D341Med (cell line): Measurements from ENCODE around the gene SLC25A5.
"Not testable (repeated sequence)": the region's sequence is repeated elsewhere in the genome, so short reads cannot be mapped to it uniquely, and the experiment has no call there.

ENCODE experiments used
- DNase-seq: peaks from one replicate; pipeline ENCODE4 v3.0.0; 2012; ENCODE audit warnings: low spot score

Gene SLC25A5

DNA sequence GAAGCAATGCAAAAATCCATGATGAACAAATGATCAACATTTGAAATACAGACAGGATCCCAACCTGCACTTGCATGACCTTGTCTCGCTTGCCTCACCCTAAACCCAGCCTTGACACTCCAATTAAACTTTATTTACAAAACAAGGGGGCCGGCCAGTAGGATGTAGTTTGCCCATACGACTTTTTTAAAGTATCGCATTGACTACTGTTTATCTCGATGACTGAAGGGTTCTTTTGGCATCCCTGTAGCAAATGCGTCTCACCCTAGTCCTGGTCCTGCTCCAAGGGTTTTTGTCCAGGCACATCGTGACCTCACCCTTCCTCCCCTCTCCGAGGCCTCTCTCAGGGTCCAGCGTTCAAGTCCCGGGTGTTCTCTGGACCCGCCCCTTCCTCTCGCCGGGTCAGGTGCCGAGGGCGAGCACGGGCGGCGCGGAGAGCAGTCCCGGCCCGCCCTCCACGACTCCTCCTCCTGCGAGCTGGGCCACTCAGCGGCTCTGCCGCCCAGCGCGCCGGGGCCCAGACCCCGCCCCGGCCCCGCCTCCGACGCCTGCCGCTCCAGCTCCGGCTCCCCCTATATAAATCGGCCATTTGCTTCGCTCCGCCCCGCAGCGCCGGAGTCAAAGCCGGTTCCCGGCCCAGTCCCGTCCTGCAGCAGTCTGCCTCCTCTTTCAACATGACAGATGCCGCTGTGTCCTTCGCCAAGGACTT lies at the start of gene SLC25A5:
TSS of gene SLC25A5 (plus strand) at position 603 of the 709 bp plus-strand sequence. CDS start at position 675, 72 bp downstream.
- peak; percentile 89 for DNase-seq

DNA sequence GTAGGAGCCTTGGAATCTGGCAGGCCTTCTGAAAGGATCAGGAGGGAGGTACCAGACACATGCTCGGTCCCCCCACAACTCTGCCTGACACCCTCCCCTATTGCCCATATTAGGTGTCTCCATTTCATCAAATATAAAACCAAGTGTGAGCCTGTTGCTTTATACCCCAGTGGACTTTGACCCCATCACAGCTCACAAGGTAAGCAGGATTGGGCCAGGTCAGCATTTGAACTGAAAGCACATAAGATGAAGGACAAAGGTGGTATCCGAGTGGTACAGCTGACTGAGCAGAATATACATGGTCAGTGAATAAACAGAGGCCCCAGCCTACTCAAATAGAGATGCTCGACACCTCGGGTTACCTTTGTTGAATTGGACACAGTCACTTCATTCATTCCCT lies 49.1 kb upstream of the SLC25A5 start:
- DNase-seq, result no peak

DNA sequence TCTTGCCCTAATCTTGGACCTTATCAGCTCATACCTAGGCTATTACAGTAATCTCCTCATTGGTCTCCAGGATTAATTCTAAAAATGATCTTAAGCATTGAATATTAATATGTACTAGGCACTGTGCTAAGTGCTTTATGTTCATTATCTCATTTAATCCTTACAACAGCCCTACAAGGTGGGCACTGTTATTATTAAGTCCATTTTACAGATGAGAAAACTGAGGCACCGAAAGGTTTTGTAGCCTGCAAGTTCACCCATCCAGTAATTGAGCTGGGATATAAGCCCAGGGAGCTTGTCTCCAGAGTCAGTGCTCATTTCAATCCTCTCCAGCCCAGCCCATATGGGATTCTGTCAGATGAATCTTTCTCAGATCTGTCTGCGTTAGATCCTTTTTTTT lies 48.3 kb upstream of the SLC25A5 start:
- DNase-seq, result no peak

DNA sequence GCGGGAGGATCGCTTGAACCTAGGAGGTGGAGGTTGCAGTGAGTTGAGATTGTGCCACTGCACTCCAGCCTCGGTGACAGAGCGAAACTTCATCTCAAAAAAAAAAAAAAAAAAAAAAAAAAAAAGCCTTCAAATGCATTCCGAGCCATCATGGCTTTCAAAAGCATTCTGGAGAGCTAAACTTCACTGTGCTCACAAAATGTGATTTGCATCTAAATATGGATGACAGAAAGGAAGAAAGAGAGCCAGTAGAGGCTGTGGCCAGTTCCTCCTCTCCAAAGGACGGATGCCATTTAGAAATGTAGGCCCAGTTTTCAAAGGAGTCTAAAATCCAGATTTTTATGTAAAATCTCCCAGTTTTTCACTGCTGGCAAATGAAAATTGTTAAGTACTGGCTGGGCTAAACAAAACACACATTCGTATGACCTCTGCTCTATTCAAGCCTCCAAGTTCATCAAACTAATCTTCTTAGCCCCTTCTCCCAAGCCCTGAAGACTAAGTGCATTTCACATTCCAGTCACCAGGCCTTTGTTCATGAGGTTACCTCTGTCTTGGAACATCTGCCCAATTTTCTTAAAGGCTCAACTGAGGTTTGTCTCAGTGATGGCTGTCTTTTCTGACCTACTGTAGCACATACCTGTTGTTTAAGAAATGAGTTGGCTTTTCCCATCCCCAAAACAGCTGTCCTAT lies 47.1 kb upstream of the SLC25A5 start:
- no peak for DNase-seq

DNA sequence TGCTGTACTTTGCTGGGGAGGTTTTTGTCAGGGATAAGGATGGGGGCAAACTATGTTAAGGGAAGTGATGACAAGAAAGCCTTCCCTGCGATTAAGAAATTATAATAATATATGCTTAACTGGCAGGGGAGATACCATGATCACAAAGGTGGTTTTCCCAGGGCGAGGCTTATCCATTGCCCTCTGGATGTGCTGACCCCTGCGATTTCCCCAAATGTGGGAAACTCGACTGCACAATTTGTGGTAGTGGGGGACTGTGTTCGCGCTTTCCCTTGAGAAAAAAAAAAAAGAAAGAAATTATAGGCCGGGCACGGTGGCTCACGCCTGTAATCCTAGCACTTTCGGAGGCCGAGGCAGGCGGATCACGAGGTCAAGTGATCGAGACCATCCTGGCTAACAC lies 44.6 kb upstream of the SLC25A5 start:
- no peak for DNase-seq

DNA sequence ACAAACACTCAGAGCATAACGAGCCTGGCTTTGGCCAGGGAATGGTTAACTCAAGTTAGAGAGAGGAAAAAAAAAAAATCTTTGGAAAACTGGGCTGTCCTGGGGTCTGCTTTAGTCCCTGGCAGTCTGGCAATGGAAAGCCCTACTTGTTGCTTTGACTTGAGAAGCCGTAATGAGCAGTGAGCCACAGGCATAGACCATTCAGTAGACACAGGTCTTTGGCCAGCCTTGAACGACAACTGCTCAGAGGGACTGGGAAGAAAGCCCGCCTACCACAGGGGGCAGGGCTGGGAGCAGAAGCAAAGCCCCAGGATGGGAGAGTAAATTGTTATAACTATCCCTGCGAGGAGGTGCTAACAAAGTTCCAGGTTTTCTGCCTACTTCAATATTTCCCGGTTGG lies 43.2 kb upstream of the SLC25A5 start:
- DNase-seq, result no peak

DNA sequence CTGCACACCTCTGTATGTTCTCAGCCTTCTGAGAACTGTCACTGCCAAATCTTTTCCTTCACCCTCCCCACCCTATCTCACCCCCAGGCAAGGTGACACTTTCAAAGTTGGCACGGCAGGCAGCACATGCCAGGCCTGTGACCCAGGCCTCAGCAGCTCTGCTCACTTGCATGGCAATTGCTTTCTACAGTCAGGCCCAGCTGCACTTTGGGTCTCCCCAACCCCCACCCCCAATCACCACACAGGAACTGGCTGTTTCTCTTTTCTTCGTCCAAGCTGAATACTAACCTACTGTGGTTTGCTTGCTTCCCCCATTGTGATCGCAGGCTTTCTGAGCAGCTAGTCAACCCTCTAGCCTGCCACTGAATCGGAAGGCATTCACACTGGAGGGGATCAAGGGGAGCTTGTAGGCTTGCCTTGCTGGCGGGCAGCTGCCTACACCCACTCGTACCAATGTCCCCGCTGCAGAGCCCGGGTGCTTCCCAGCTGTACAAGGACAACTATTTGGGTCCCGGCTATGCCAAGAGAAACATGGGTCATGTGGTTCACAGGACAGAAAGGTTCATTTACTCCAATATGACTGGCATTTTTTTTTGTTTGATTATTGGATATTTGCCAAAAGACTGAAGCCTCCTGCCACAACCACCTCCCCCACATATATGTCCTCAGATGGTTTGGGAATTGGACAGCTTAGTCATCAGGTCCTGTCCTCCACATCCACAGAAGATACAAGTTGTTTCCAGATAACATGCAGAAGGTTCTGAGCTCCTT lies 41.0 kb upstream of the SLC25A5 start:
- DNase-seq, result no peak

DNA sequence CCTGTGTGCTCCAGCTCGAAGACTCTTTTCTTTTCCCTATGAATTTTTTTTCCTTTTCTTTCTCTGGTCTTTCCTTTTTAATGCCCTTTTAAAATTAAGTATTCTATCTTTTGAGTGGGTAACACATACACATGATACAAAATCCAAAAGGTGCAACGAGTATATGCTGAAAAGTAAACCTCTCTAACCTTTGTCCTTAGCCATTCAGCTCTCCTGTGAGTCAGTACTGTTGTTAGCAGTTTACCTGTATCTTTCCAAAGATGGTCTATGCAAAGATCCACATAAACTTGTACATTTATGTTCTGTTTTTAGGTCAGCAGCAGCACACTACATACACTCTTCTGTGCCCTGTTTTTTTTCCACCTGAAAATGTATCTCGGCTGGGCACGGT lies 40.5 kb upstream of the SLC25A5 start:
- no peak for DNase-seq

DNA sequence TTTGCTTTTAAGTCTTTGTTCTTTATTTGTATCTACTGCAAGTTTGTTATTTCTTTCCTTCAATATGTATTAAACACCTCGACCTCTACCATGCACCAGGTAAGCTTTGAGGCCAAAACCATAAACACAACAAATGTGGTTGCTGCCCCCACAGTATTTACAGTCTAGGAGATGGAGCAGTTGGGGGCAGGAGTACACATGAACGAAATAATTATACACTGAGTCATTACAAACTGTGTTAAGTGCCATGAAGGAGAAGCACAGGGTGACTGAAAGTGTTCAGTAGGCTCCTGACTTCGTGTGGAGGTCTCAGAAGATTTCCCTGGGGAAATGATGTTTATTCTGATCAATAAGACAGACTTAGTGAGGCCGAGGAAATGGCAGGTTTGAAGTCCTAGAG lies 38.8 kb upstream of the SLC25A5 start:
- no peak for DNase-seq

DNA sequence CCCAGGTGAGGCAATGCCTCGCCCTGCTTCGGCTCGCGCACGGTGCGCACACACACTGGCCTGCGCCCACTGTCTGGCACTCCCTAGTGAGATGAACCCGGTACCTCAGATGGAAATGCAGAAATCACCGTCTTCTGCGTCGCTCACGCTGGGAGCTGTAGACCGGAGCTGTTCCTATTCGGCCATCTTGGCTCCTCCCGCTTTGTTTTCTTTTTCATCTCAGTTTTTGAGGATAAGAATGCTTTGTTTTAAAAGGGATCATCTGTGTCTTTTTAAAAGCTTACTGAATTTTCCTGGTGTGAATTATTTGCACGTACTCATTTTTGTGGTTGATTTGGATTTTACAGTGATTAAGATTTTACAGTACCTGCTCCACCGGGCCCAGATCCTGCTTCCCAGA lies 26.9 kb upstream of the SLC25A5 start:
- DNase-seq, result not testable (repeated sequence)

DNA sequence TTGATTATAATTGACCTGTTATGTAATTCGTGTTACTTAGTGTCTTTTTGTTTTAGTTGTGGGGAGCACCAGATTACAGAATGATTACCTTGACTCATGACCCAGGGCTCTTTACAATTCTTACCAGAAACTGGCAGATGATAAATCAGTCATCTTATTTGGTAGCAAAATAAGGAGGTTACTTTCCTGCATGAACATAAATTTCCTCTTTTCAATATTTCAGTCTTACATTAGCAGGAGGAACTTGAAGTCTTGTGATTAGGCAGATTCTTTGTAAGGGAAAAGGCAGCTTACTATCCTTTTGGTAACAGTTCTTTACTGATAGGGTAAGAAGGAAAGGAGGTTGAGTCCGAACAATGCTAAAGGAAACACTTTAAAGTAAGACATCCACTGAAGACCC lies 26.0 kb upstream of the SLC25A5 start:
- DNase-seq, result no peak

DNA sequence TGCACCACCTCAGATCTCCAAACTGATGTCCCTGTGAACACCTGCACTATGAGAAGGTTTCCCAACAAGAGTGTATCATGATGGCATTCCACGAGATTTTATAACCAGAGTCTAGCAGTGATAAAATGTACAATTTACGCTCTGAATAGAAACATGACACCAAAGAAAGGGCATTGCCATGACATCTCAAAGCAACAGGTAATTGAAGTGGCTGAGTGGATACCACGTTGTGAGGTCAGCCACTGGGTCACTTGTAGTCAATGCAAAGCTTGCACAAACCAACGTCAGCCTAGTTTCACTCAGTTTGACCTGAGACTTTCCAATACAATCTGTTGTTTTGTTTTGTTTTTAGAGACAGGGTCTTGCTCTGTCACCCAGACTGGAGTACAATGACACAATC lies 15.0 kb upstream of the SLC25A5 start:
- DNase-seq, result no peak

DNA sequence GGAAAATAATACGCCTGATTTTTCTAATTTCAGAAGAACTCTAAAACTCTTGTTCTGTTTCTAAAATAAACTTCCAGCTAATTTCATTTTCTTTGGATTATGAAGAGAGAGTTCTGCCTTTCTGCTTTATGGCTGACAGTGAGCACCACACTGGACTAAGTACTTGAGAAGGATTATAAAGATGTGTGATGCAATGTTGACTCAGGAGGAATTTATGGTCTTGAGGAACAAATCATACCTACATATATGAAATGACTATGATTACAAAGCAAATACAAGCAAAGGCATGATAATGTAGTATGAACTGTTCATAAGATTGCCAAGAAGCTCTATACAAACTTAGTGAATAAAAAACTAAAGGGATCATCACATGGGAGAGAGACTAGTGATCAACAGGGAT lies 13.0 kb upstream of the SLC25A5 start:
- no peak for DNase-seq

DNA sequence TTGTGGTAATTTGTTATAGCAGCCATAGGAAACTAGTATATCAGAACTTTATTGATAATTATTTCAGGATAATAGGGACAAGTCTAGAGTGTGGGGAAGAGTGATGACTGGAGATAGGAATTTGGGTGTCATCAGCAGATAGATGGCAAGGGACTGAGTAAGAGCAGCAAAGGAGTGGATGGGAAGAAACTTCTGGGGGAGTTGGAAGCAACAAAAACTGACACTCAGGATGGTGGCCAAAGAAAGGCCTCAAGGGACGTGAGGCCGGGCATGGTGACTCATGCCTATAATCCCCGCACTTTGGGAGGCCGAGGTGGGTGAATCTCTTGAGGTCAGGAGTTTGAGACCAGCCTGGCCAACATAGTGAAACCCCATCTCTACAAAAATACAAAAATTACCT lies 9.1 kb upstream of the SLC25A5 start:
- DNase-seq, result no peak

DNA sequence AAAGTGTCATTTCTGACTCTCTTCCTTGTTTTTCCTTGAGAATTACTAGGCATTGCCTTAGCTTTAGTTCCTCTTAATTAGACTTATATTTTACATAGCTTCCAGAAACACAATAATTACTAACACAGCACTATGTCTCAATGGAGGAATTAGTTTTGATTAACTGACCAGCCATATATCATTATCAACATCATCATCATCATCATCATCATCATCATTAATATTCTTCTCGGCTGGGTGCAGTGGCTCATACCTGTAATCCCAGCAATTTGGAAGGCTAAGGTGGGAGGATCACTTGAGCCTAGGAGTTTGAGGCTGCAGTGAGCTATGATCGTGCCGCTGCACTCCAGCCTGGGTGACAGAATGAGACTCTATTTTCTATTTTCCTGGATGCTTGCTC lies 2.7 kb upstream of the SLC25A5 start:
- DNase-seq, result no peak

DNA sequence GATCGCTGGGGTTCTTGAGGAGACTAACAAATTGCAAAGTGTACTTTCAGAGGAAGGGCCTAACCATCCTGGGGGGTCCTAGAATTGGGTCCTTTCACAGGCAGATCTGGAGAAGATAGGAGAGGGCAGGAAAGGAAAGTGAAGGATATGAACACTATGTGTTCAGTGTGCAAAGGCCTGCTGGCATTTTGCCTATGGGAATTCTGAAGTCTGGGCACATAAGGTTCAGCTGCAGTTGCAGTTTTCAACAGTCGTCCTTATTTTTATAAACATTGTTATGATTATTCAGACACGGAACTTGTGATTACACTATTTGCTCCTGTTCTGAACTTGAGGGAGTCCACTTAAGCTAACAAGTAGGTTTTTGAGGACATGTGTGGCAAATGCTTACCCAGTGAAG lies 1.3 kb upstream of the SLC25A5 start:
- no peak for DNase-seq

DNA sequence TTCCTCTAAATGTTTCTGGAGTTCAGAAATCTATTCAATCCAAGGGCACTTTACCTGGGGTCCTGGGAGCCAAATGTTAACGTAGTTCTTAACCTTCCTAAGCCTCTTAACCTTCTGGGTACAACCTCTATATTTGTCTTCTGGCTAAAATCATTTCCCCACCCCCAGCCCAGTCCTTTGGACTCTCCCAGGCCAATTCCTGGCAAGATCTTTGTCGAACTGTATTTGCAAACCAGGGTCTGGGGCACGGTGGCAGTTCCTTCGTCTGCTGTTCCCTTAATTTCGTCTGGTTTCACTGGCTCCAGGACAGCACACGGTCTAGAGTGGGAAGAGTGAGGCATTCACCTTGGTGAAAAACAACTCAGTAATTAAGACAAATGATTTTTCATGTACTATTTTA lies 811 bp upstream of the SLC25A5 start:
- DNase-seq, result no peak

DNA sequence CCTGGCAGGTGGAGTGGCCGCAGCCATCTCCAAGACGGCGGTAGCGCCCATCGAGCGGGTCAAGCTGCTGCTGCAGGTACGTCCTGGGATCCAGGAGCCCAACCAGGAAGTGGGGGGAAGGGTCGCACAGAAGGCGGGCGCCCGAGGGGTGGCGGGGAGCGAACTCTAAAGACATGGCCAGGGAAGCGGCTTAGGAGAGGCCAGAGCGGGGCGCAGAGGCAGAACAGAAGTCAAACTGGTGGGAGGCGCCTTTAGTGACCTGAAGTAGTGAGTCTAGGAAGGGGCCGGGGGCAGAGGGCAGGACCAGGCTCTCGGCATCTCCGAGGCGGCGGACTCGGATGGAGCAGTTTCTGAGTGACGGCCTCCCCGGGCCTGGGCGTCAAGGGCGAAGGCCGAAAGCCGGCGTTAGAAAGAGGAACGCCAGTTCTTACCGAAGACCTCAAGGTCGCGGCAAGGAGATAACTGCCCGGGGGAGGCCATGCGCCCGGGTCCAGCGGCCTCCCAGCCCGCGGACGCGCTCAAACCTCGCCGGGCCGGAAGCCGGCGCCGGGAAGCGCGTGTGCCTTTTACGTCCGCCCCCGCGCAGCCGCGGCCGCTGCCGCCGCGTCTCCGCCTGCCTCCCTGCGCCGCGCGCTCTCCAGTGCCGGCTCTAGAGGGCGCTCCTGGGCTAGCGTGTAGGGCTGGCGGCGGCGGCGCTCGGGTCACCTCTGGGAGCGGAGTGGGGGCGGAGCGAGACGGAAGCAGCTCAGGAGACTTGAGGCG lies 488 bp downstream of the SLC25A5 start:
- peak; percentile 84 for DNase-seq

DNA sequence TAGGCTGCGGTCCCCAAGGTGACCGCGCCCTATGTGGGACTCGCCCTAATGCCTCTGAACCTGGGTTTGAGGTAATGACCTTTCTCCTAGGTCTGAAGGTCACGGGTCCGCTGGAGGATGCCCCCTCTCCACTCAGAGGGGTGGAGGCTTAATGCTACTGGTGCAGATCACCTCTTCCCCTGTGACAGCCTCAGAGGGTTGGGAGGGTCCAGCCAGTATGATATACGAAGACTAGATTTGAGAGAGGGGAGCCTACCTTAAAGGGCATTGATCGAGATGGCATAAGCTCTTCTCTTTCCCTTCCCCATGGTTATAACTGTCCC lies 1.0 kb downstream of the SLC25A5 start:
- no peak for DNase-seq

DNA sequence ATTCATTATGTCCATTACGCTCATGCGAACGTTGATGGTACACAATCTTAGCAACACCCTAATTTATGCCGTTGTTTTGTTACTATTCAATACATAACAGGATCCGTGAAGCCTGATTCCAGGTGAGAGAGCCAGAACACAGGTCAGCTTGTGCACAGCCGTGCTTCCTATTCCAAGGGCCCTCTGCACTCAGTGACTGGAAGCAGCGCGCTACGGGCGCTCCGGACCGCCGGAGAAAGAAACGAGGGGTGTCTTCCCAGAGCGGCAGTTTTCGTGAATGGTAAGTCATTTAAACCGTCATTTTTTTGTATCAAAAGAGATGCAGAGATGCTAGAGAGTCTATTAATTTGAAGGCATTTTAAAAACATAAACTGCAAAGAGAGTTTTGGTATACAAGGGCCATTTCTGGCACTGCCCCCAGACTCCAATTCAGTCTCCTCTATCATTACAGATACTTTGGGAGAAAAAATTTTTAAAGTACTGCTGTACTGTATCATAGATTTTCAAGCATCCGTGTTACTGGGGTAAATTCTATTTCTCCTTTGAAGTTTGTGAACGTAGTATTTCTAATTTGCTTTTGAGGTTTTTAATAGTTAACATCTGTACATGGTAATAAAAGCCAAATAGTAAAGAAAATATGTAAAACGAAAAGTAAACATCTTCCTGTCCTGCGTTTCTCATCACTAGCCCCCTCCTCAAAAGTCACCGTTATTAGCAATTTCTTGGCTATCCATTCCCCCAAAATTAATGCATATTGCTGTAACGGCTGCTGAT lies 6.6 kb downstream of the SLC25A5 start:
- no peak for DNase-seq

DNA sequence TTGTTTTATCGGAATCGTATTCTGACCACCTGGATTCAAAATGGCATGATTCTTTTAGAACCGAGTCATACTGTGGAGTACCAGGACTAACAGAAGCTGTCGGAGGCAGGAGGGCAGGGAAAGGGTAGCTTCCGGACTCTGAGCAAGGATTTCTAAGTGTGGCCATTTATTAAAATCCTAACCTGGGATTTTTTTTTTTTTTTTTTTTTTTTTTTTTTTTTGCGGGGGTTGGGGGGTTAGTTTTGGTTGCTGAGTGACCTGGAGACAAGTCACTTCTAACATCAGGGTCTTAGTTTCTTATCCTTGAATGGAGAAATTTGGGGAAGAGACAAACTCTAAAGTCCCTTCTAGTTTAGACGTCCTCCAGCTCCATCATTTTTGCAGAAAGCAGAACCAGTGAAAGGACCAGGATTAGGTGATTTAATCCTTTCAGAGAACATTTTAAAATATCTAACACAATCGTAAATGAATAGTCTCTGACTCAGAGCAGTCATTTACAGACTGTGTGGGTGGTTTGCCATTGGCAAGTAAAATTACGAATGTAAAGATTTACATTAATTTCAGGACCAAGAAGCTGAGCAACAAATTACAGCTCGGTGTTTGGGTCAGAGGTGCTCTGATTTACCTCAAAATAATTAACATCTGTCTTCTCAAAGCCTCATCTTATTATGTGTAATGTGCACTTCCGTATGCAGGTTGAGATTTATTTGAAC lies 7.3 kb downstream of the SLC25A5 start:
- DNase-seq, result no peak
